Endothelial cell of umbilical vein (primary cell): Measurements from ENCODE around the gene LOXHD1. TPM values are rescaled to one million over a fixed set of nuclear protein-coding genes. Genes with fewer than 3 reads are reported as not detected.

Experiments
- BruUV-seq: library from RNA; stranded (reverse); fragments of 400-500 nt; replicated peaks from 2 replicates; lab custom pipeline; 2021; lab: Mats Ljungman, UMichigan
- CTCF ChIA-PET: fragments of 300-600, 350-600 bp; sonication (Branson Sonifier 250); formaldehyde crosslinking; loops from one replicate; lab custom pipeline; 2021; ENCODE audit warnings: antibody characterized with exemption, inconsistent platforms; lab: Charles Lee
- POLR2A ChIA-PET: fragments of 300-600, 350-600 bp; sonication (Branson Sonifier 250); formaldehyde crosslinking; loops from one replicate; lab custom pipeline; 2021; ENCODE audit warnings: antibody characterized with exemption, inconsistent platforms; lab: Charles Lee
- DNase-seq: peaks from one replicate; pipeline ENCODE4 v3.0.0-alpha.2; 2011; ENCODE audit warnings: low read depth, low spot score
- FAIRE-seq: peaks from 2 replicates; lab custom pipeline; 2011; peaks lifted over from hg19 to GRCh38; lab: Jason Lieb, UNC
- H2AFZ ChIP-seq: 2 replicates; pipeline ENCODE4 v1.6.0; 2012; ENCODE audit warnings: low read depth, low read length, control low read depth, inconsistent platforms
- H3K27ac ChIP-seq: 2 replicates; pipeline ENCODE4 v1.5.1; 2011; ENCODE audit warnings: low read depth, mild to moderate bottlenecking, control low read depth, low read length, moderate library complexity; ENCODE audit not compliant: insufficient read depth
- H3K27me3 ChIP-seq, 2 experiments: 2 replicates each; pipeline versions ENCODE4 v1.6.0 to v1.6.1; 2011; ENCODE audit warnings: low read length in 2 of 2, mixed read lengths in 1 of 2; ENCODE audit not compliant: control insufficient read depth in 2 of 2, insufficient read depth in 2 of 2
- H3K36me3 ChIP-seq, 2 experiments: 2 replicates in 1 of 2; 3 replicates in 1 of 2; pipeline ENCODE4 v1.5.1; 2011; ENCODE audit warnings: low read length in 2 of 2, mild to moderate bottlenecking in 1 of 2, moderate library complexity in 1 of 2; ENCODE audit not compliant: control insufficient read depth in 2 of 2, insufficient read depth in 2 of 2; ENCODE audit errors: extremely low read depth in 1 of 2
- H3K4me1 ChIP-seq: 3 replicates; pipeline ENCODE4 v1.5.1; 2011; ENCODE audit warnings: mild to moderate bottlenecking, low read length; ENCODE audit not compliant: control insufficient read depth, insufficient read depth; ENCODE audit errors: extremely low read depth
- H3K4me2 ChIP-seq: 2 replicates; pipeline ENCODE4 v1.6.1; 2011; ENCODE audit warnings: low read length, control low read depth, mixed read lengths; ENCODE audit not compliant: insufficient read depth
- H3K4me3 ChIP-seq, 3 experiments: fragments of 200-600 bp in 1 of 3; sonication (generic), shearing (Covaris generic) in 1 of 3; replicated peaks in 1 of 3; 2 replicates each; pipeline ENCODE4 v1.5.1; 2011 to 2016; ENCODE audit warnings: control low read depth in 3 of 3, low read length in 3 of 3, mild to moderate bottlenecking in 2 of 3, inconsistent platforms in 1 of 3, low read depth in 1 of 3, moderate library complexity in 1 of 3; ENCODE audit not compliant: insufficient read depth in 1 of 3
- H3K79me2 ChIP-seq: 2 replicates; pipeline ENCODE4 v1.6.0; 2012; ENCODE audit warnings: low read length, inconsistent platforms; ENCODE audit not compliant: control insufficient read depth, insufficient read depth
- H3K9ac ChIP-seq: replicated peaks from 2 replicates; pipeline ENCODE3; 2011; ENCODE audit warnings: low read length, control low read depth; ENCODE audit not compliant: insufficient read depth; ENCODE audit errors: extremely low read depth
- H3K9me1 ChIP-seq: replicated peaks from 3 replicates; pipeline ENCODE4 v1.6.0; 2011; ENCODE audit warnings: mild to moderate bottlenecking, low read length; ENCODE audit not compliant: control insufficient read depth, insufficient read depth; ENCODE audit errors: extremely low read depth
- H3K9me3 ChIP-seq: replicated peaks from 2 replicates; pipeline ENCODE4 v1.5.1; 2012; ENCODE audit warnings: low read length, inconsistent platforms; ENCODE audit not compliant: control insufficient read depth, insufficient read depth
- H4K20me1 ChIP-seq: replicated peaks from 2 replicates; pipeline ENCODE3; 2011; ENCODE audit warnings: mild to moderate bottlenecking, low read length; ENCODE audit not compliant: control insufficient read depth, insufficient read depth; ENCODE audit errors: extremely low read depth
- CTCF ChIP-seq, 2 donors: IDR thresholded peaks; 1 replicate in 1 of 2; 2 replicates in 1 of 2; pipeline ENCODE4 v1.5.1; 2011; ENCODE audit warnings: low read length in 2 of 2, mild to moderate bottlenecking in 2 of 2, moderate library complexity in 2 of 2, control low read depth in 1 of 2, inconsistent platforms in 1 of 2, low read depth in 1 of 2; ENCODE audit not compliant: insufficient read depth in 1 of 2; ENCODE audit errors: extremely low read depth in 1 of 2
- EZH2 ChIP-seq: IDR thresholded peaks from 2 replicates; pipeline ENCODE4 v1.6.1; 2012; ENCODE audit warnings: borderline replicate concordance, low read depth, mild to moderate bottlenecking, moderate library complexity, low read length, inconsistent platforms; ENCODE audit not compliant: severe bottlenecking
- FOS ChIP-seq: IDR thresholded peaks from 2 replicates; pipeline ENCODE4 v1.6.1; 2011; ENCODE audit warnings: mild to moderate bottlenecking, low read length, moderate library complexity, borderline replicate concordance; ENCODE audit not compliant: insufficient read depth
- GATA2 ChIP-seq: IDR thresholded peaks from 2 replicates; pipeline ENCODE4 v1.7.0; 2011; ENCODE audit warnings: low read depth, mild to moderate bottlenecking, moderate library complexity, mixed read lengths, low read length; ENCODE audit not compliant: insufficient read length, insufficient read depth
- JUN ChIP-seq: IDR thresholded peaks from 2 replicates; pipeline ENCODE4 v1.6.1; 2011; ENCODE audit warnings: borderline replicate concordance, low read depth; ENCODE audit not compliant: insufficient read length, insufficient read depth
- MAX ChIP-seq: IDR thresholded peaks from 2 replicates; pipeline ENCODE4 v1.6.1; 2011; ENCODE audit not compliant: insufficient read depth, insufficient read length
- MYC ChIP-seq: IDR thresholded peaks from one replicate; pipeline ENCODE4 v1.6.1; 2011; ENCODE audit warnings: mild to moderate bottlenecking, low read depth, low read length
- POLR2A ChIP-seq: IDR thresholded peaks from 2 replicates; pipeline ENCODE4 v1.6.1; 2012; ENCODE audit warnings: low read depth, mild to moderate bottlenecking, control low read depth, low read length
- POLR2AphosphoS5 ChIP-seq: IDR thresholded peaks from 2 replicates; pipeline ENCODE4 v1.6.1; 2012; ENCODE audit warnings: low read depth, mild to moderate bottlenecking, control low read depth, low read length, moderate library complexity; ENCODE audit not compliant: insufficient read depth
- dilution Hi-C: fragments of 300-500 bp; cut with MboI; formaldehyde crosslinking; loops from one replicate; pipeline ENCODE4 v1.15.0; 2019; ENCODE audit warnings: low sequenced_read_pairs; ENCODE audit not compliant: extremely low pct_ligation_motif_present
- intact Hi-C: fragments of 100-400 bp; cut with micrococcal nuclease; formaldehyde crosslinking; loops from one replicate; pipeline ENCODE4 v1.10.0; 2022
- polyA plus RNA-seq, 4 experiments: library from polyadenylated mRNA; depleted of rRNA in 3 of 4; stranded (reverse) in 3 of 4; unstranded in 1 of 4; fragments of >200 nt; gene quantifications; 2 replicates each; pipeline versions ENCODE4 v1.2.1 to v1.2.3, GENCODE V29; 2011 to 2012; ENCODE audit warnings: missing spikeins in 1 of 4
- total RNA-seq: library from RNA; stranded (reverse); gene quantifications from 2 replicates; pipeline ENCODE4 v1.2.3, GENCODE V29; 2021

Gene LOXHD1
- total and polyA plus RNA-seq, 2 donors (not counting 3 experiments of a cell fraction or from before 2014, with no cell fraction given) = not detected

GRCh38 chr18:46679846-46680598 lies 23.0 kb upstream of the LOXHD1 start:
- intact Hi-C loops (no loop called here), dilution Hi-C loops (no loop called here)
- Histone ChIP-seq H3K4me1 (peaks cover 8% of the 10 kb centered on the region), H3K4me2 (no peak overlapping the region), H2AFZ (no peak overlapping the region), H3K27ac (no peak overlapping the region), H3K36me3 (no peaks in the 10 kb centered on the region), H3K27me3 (no peaks in the 10 kb centered on the region), H3K9me3 (no peaks in the 10 kb centered on the region), H3K4me3 (no peak overlapping the region), H3K79me2 (no peaks in the 10 kb centered on the region), H3K9me1 (no peaks in the 10 kb centered on the region), H3K9ac (no peak overlapping the region), H4K20me1 (no peaks in the 10 kb centered on the region)
- POLR2A ChIA-PET = no interaction called here
- FAIRE-seq (no peak), DNase-seq (no peak)
- TF ChIP-seq POLR2AphosphoS5 (no peak), POLR2A (no peak), GATA2 (no peak), FOS (no peak), MYC (no peak), JUN (no peak), EZH2 (no peak), MAX (no peak), CTCF (IDR thresholded peaks at IDR 0.05; ENCODE audit: extremely low read depth in 1 of 2, insufficient read depth in 1 of 2, low read depth in 1 of 2, low read length in 2 of 2) (no peak)
- BruUV-seq = no TSS peak
- CTCF ChIA-PET = no interaction called here
